GM10248 (cell line): ENCODE data around the gene TBC1D5.

Experiments
- CTCF ChIA-PET: fragments of 300-600 bp; sonication (Branson Sonifier 250); formaldehyde crosslinking; extraction: SDS; loops from one replicate; lab custom pipeline; 2021; ENCODE audit warnings: antibody characterized with exemption; lab: Yijun Ruan, JAX
- POLR2A ChIA-PET: fragments of 350-650 bp; sonication (Branson Sonifier 250); formaldehyde crosslinking; extraction: SDS; loops from one replicate; lab custom pipeline; 2020; ENCODE audit warnings: antibody characterized with exemption; lab: Yijun Ruan, JAX
- DNase-seq: peaks from one replicate; pipeline ENCODE4 v3.0.0; 2012; ENCODE audit errors: extremely low spot score
- TF ChIP-seq, protein P1 (sequence below): IDR thresholded peaks from 2 replicates; pipeline ENCODE4 v1.5.1; 2012; ENCODE audit warnings: mild to moderate bottlenecking, low read depth; ENCODE audit errors: extremely low read depth, missing control alignments, control extremely low read depth

Gene TBC1D5

DNA sequence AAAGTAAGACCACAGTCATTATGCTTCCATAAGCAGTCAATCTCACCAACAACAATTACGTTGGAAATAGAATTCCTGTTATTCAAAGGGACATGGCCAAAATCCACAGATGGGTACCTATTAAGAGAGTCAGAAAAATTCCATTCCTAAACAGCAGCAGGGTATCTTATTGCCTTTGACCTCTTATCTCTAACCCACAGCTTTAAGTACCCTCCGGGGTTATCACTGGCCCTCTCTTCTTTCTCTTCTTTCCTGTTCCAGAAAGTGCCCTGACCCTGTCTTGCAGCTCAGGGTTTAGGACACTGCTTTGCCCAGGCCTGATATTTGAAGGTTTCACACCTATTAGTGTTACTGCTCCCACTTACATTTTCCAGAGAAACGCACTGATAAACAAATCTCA, 428.7 kb downstream of the TBC1D5 start:
- ChIA-PET CTCF (interaction anchor here (1.8 kb wide), 1 partner anchor 25 kb away, joined by 4 read pairs; no protein-coding TSS in a partner anchor), POLR2A (no interaction called here)

DNA sequence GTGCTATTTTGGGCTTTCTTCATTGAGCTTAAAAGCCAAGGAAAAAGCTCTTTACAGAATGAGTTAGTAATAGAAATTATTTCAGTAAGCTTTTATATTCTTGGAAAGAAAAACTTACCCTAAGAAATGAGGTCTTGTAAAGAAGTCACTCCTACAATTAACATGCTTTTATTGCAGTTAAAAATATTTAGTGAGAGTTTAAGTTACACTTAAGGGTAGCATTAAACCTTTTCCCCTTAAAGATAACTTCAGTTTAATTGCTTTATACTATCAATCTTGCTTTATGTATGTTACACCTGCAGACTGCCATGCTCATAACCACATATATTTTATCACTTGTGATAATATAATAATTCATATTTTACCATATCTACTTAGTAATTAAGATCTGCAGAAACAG, 431.4 kb downstream of the TBC1D5 start:
- CTCF ChIA-PET, result interaction anchor here (0.7 to 1.8 kb wide), 2 partner anchors 10 to 103 kb away, joined by 3 to 5 read pairs; no protein-coding TSS in a partner anchor
- no peak for DNase-seq
- TF ChIP-seq, protein P1, sequence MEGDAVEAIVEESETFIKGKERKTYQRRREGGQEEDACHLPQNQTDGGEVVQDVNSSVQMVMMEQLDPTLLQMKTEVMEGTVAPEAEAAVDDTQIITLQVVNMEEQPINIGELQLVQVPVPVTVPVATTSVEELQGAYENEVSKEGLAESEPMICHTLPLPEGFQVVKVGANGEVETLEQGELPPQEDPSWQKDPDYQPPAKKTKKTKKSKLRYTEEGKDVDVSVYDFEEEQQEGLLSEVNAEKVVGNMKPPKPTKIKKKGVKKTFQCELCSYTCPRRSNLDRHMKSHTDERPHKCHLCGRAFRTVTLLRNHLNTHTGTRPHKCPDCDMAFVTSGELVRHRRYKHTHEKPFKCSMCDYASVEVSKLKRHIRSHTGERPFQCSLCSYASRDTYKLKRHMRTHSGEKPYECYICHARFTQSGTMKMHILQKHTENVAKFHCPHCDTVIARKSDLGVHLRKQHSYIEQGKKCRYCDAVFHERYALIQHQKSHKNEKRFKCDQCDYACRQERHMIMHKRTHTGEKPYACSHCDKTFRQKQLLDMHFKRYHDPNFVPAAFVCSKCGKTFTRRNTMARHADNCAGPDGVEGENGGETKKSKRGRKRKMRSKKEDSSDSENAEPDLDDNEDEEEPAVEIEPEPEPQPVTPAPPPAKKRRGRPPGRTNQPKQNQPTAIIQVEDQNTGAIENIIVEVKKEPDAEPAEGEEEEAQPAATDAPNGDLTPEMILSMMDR, result no peak
- POLR2A ChIA-PET, result no interaction called here

More for the DNA sequence above, 428.7 kb downstream of the TBC1D5 start:
- no peak for DNase-seq
- TF ChIP-seq, protein P1, result no peak

DNA sequence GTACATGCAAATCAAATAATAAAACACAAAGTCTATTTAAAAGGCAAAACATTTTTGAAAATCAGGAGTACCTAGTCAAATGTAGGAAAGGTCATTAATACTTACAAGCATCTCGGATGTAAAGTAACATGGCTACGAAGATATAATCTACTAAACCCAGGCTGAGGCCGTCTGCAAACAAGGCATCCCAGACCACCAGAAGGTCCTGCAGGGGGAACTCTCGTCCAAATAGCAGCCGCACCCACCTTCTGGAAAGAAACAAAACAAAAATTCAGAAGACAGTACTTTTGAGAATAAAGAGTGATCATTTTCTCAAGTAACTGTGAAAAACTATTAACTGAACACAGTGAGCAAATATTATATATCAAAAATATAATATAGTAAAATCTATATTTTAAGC, 434.5 kb downstream of the TBC1D5 start:
- ChIA-PET CTCF (interaction anchor here (1.4 kb wide), 1 partner anchor 533 kb away, joined by 4 read pairs; no protein-coding TSS in a partner anchor), POLR2A (no interaction called here)
- no peak for DNase-seq
- TF ChIP-seq, protein P1, result no peak

DNA sequence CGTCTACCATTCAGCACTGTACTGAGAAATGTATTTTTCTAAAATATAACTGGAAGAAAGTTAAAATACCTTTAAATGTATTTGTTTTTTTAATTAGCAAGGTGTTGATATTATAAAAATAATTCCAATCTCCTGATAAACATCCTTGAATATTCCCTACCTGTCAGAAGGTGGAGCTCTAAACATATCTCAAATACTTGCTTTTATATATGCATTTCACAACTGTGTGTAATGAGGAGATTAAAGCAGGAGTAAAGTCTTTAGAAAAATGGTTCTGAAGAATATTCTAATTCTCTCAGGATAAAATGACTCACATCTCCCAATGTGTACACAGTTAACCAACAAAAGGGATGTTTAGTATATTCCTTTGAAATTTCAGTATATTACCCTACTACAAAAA, 434.9 kb downstream of the TBC1D5 start:
- CTCF ChIA-PET, result interaction anchor here (0.9 to 1.4 kb wide), 2 partner anchors 10 to 533 kb away, joined by 3 to 4 read pairs; no protein-coding TSS in a partner anchor
- DNase-seq, result no peak
- TF ChIP-seq, protein P1, result peak; percentile 12
- POLR2A ChIA-PET, result no interaction called here

DNA sequence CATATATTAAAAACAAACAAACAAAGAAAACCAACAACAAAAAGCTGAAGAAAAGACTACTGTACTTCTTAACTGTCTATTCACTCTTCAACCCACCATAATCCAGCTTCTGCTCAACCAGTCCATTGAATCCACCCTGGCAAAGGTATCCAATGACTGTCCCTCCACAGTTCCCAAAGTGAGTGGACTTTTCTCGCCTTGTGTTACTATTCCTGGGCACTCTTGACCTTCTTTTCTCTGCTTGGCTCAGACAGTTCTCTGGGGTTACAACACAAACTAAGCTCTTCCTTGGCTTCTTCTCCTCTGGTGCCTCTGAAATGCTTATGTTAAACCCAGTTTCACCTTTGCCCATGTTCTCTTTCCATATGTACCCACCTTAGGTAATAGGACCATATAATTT, 437.5 kb downstream of the TBC1D5 start:
- DNase-seq, result no peak
- TF ChIP-seq, protein P1, result no peak
- POLR2A ChIA-PET, result no interaction called here
- CTCF ChIA-PET, result interaction anchor here (1.0 to 1.9 kb wide), 5 partner anchors 11 to 109 kb away, joined by 3 to 6 read pairs (median 4); no protein-coding TSS in a partner anchor

DNA sequence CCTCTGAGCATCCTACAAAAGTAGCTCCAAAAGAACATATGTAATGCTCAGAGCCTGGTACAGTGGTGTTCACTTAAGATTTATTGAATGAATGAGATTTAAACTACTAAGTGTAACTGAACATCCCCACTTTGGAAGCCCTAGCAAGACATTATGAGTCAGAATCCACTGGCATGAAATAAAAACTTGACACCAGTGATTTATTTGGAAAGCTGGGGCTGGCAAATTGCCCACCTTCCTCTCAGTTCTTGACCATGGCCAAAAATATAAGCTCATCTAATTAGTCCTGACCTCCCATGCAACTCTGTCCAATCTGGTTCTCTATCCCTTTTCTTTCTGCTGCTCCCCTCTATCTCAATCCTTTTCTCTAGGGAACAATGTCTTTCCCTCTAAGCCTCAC, 439.7 kb downstream of the TBC1D5 start:
- TF ChIP-seq, protein P1, result no peak
- ChIA-PET POLR2A (no interaction called here), CTCF (interaction anchor here (0.7 to 1.2 kb wide), 2 partner anchors 9 to 24 kb away, joined by 3 to 4 read pairs; no protein-coding TSS in a partner anchor)
- no peak for DNase-seq

DNA sequence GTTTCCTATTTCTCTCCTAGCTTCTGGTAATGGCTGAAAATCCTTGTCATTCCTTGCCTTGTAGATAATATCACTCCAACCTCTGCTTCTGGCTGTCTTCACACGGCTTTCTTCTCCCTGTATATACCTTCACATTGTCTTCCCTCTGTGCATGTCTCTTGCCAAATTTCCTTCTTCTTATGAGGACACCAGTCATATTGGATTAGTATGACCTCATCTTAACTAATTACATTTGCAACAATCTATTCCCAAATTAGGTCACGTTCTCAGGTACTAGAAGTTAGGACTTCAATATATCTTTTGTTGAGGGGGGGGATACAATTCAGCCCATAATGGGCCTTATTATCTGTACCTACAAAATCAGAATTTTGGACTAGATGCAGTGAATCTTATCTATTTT, 440.3 kb downstream of the TBC1D5 start:
- no peak for DNase-seq
- ChIA-PET CTCF (interaction anchor here (1.2 to 1.7 kb wide), 3 partner anchors 13 to 22 kb away, joined by 3 to 7 read pairs (median 5); no protein-coding TSS in a partner anchor), POLR2A (no interaction called here)

More for the DNA sequence above, 440.3 kb downstream of the TBC1D5 start:
- TF ChIP-seq, protein P1, result no peak
